Cortex of kidney (tissue), 1 donor: ENCODE data around the gene PLXNA4.

ENCODE experiments used
- DNase-seq: peaks from one replicate; lab custom pipeline; 2025; lab: John Stamatoyannopoulos, UW

PLXNA4 gene

DNA sequence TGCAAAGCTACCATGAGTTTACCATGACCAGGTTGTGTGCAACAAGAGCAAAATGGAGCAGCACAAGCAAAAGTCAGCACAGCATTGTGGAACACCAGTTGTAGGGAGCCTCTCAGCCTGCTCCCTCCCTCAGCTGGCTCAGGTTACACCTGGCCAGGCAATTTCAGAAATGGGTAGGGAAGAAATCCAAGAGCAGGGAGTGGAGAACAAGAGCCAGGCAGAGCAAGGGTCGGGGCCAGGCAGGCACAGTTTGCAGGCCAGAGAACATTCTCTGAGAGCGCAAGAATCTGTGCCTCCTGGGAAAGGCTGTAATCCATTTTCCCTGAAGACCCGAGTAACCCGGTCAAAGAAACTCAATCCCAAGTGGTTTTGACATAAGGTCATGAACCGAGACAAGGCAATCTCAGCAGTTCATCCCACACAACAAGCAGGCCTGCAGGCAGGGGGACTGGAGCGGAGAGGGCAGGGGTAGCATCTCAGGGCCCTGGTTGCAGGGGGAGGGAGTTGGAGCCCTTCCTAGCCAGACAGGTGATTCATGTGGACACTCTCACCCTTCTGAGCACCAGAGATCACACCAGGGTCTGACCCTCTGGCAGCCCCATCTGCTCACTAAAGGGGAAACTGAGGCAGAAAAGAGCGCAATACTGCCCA, 258.4 kb downstream of the PLXNA4 start:
- no peak for DNase-seq

DNA sequence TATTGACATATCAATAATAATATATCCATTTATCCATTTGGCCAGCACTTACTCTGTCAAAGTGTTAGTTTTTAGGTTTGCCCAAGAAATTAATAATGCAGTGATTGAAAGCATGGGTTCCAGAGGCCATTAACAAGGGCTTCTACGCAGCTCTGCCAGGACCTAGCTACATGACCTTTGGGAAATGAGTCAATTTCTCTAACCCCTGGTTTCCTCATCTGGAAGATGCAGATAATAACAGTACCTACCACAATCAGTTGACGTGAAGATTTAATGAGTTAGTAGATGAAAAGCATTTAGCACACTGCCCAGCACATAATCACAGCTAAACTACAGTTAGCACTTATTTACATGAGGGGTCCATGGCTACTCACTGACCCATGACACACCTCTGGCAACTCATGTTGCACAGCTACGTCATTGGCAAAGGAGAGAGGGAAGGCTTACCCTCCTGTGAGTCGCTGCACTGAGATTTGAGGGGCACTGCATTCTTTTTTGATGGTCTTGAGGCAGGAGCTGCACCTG, 263.7 kb downstream of the PLXNA4 start:
- no peak for DNase-seq

DNA sequence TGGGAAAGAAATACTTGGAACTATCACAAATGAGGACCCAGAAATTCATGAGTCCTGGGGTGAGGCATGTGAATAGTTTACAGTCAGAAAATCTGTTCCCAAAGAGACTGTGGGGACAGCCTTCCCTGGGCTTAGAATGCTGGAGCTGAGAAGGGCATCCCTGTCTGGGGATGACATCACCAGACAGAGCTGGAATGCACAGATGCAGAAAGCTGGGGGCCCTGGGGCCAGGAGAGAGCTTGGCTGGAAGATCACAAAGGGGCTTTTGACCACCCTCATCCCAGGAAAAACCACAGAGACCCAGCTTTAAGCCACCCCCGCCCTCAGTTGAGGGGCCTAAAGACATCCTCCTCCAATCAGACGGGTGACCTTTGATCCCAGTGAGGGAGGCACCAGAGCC, 264.5 kb downstream of the PLXNA4 start:
- no peak for DNase-seq

DNA sequence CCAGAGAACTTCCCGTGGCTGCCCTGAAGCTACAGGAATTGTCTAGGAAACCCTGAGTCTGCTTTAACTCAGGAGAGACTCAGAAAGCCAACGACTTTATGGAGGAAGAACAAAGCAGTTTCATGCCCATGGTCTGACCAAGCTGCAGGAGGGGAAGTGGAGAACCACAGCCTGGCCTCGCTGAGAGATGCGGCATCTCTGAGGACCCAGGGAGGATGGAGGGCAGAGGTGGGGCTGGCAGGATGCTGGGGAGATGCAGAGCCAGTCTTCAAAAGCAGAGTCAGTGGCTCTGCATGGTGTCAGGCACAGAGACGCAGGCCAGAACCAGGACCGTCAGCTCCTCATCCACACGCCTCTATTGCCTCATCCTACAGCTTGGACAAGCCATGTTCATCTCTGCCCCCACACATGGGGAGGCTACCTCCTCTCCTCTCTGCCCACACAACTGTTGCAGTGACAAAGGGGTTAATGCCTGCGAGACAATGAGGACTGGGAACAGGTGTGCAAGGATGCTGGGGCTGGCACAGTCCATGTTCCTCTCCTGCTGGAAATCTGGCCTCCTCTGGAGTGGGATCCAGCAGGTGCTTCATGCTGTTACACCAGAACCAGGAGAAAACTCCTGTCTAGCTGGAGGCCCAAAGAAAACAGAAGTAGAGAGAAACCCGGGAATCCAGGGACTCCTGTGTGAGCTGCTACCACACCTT, 267.0 kb downstream of the PLXNA4 start:
- no peak for DNase-seq

DNA sequence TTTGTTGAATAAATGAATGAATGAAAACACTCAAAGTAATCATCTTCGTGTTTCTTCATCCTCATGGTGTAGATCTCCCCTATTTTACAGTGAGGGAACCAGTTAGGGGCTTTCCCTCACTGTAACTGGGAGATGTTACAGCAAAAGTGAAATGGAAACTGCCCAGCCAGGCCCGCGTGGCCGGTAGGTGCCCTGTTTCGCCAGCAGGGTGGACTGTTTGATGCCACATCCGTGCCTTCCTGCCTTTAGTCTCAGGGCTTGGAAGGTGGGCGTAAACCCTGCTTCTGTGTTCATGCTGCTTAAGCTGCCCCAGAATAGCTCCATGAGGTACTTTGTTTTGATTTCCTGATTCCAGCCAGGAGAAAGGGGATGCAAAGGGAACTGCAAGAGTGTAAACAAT, 268.8 kb downstream of the PLXNA4 start:
- no peak for DNase-seq

DNA sequence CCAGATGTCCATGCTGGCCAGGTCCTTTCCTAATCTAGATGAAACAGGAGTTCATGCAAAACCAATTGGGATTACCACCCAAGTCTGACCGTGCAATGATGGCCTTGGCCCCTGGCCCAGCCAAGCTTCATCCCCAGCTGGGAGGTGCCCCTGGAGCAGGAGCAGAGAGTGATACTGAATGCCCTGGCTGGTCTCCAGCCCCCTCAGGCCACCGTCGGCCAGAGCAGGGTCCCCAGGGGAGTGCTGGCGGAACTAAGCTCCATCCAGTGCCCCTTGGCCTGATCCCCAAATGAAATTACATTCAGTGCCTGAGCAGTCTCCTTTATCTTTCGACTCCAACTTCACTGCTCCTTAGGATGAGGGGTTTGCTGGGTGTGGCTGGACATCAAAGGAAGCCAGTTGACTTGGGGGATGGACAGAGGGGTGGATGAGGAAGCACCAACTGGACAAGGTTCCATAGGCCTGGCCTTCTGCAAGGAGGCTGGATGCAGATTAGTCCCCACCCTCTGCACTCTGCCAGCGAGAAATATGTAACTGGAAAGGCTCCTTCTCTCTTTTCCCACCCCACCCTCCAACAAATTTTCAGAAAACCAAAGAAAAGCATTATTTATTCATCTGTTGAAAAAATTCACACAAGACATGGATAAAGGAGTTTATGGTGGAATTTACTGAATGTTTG, 275.5 kb downstream of the PLXNA4 start:
- DNase-seq: no peak

DNA sequence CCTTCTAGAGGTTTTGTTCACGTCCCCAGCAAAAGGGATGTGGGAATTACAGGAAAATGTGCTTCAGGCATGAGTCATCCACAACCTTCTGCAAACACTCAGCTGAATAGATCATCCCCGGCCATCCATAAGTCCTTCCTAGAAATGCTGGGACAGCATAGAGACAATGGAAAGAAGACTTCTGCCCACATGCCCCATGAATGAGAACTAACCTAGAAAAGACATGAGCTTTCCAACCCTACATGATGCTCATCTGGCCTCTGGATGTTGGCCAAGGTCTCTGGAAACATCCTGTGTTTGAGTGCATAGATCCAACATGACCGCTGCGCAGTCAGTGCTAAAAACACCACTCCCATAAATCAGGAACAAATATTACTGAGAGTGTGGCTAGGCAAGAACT, 277.5 kb downstream of the PLXNA4 start:
- DNase-seq: no peak

DNA sequence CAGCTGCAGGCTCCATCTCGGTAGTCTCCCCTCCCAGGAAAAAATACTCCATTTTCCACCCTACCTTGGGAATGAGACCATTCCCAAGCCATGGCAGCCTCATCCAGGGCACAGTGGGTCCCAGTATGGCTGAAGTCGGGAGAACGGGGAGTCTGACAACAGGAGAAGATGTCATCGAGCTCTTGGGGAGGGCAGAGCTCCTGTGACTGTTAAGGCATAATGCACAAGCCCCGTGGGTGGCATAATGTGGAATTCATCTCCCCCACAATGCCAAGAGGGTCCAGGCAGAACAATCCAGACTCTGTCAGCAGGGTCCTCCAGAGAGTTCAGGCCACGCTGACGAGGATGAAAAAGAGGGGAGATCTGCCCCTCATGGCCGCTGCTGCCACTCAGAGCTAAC, 279.4 kb downstream of the PLXNA4 start:
- no peak for DNase-seq

DNA sequence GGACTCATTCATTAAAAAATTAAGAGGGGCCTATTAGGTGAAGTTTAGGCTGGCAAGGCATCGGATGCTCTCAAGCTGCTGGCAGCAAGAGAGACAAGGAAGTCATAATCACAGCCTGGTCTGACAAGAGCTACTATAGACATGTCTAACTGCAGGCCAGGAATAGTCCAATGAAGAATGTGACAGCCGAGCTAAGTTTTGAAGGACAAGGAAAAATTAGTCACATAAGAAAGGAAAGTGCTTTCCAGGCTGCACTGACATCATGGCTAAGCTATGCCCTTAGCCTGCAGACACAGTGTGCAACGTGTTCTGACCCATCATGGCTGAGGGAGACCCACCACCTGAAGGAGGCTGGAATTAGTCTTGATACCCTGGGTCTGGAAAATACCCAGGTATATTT, 281.1 kb downstream of the PLXNA4 start:
- no peak for DNase-seq

DNA sequence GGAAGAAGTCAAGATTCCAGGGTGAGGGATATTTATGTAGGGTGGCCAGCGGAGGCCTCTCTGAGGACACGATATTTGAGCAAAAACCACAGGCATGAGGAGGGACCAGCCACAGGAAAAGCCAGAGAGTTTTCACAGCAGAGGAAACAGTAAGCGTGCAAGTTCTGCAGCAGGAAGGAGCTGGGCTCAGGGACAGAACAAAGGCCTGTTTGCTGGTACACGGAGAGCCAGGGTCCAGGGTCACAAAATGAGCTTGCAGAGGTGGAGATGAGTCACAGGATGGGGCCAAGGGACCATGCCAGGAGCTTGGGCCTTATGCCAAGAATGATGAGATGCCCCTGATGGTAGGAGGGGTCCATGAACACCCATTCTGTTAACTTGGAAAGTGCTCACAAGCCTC, 283.5 kb downstream of the PLXNA4 start:
- no peak for DNase-seq

DNA sequence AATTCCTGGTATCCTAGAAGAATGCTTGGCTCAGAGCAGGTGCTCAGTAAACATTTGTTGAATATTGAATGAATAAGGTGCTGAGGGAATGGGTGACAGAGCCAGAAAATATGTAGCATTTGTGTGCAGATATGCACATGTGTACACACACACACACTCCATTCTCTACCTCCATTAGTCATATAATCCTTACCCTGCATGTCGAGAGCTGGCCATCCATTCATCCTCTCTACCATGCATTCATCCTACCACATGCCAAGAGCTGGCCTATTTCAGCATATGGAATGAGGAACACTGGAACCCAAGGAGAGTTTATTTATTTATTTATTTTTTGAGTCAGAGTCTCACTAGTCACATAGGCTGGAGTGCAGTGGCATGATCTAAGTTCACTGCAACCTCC, 284.8 kb downstream of the PLXNA4 start:
- no peak for DNase-seq

DNA sequence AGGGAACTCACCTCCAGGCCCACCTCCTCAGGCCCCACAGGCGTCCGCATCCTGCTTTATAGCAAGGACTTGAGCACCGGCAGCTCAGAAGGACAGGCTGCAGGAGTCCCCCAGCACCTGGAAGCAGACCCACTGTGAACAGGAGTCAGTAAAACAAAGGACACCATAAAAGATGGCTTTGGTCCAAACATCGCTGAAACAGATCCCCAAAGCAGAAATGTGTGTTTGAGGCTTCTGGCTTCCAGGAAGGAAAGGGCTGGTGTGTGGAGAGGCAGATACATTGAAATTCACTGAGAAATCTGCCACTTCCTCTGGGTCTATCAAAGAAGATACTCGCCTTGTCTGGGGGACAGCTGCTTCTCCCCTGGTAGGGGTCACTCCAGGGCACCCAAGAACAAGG, 286.2 kb downstream of the PLXNA4 start:
- DNase-seq: no peak

DNA sequence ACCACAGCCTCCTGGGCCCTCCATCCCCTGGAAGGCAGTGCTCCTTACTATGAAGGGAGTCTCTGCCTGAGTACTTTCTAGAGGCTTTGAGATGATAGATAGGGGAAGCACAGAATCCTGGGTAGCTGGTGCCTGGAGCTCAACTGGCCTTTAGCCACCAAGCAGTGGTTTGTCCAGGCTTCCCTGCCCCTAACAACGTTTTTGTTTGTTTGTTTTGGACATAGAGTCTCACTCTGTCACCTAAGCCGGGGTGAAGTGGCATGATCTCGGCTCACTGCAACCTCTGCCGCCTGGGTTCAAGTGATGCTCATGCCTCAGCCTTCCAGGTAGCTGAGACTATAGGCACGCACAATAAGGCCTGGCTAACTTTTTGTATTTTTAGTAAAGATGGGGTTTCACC, 289.4 kb downstream of the PLXNA4 start:
- DNase-seq: no peak

DNA sequence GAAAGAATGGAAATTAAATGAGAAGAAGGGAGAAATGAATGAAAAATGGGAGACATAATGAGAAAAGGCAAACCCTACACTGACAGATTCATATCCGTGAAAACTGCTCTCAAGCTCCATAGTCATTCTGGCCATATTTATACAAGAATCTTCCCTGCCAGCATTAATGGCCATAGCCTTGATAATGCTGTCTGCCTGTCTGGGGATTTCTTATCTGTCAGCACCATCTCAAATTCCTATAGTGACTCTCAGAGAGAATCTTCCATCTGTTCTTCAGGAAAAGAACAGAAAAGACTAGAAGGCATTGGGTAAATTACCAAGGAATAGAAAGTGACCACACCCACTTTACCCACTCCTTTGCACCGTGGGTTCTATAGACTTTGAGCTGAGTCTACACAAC, 295.9 kb downstream of the PLXNA4 start:
- DNase-seq: no peak

DNA sequence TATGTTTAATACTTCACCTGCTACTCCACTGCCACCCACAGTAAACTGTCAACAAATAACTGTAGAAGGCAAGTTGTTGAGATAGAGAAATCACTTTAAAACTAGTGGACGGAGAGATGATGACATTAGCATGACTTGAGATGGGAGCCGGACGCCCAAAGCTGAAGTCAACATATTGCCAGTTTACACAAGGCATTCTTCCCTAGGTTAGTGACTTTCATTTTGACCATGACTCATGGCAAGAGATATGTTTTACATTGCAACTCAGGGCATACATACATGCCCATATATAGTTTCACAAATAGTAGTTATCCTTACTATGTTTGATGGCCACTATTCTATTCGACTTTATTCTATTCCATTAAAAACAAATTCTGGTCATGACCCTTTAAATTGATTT, 296.6 kb downstream of the PLXNA4 start:
- DNase-seq: no peak

DNA sequence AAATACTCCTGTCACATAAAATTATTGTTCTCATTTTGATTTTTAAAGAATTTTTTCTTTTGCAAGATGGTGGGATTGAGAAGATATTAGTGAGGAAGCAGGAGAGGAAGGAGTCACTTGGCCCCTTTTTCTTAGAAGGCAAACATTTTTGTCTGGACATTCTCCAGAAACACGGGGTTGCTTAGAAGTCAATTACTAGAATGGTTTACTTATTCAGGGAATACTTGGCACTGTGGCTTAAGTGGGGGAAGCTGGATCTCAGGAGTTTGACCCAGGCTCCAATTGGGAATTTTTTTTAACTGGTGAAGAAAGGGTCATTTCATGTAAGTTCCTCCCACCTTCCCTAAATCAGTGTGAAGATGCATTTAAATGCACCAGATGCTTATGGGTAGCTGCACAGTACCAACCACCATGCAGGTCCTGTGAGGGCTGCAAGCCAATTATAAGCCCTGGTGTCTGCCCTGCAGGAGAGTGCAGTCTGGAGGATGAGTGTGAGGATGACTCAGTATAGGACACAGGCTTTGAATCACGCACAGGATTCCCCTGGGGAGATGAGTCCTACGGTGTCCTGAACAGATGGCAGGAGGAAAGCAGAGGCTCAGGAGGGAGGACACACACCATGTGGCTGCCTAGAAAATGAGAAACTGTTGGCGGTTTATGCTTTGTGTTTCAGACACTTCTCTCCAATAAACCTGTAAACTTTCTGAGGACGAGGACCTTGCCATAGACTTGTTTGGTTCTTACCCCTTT, 299.1 kb downstream of the PLXNA4 start:
- no peak for DNase-seq

DNA sequence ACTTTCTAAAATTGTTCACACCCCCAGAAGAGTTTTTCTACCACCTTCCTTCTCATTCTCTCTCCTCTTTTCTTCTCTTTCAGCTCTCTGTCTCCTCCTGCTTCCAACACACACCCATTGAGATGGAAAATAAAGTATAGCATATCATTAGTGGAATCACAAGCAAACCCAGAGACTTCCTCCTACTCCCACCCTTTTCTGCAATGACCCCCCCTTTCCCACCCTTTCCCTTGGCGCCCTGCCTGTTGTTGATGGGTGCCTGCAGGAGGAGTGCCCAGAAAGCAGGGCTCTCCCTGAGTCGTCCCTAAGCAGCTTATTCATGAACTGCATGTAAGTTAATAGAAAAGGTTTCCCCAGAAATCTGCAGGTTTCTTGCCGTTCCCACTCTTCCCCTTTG, 300.0 kb downstream of the PLXNA4 start:
- DNase-seq: no peak

DNA sequence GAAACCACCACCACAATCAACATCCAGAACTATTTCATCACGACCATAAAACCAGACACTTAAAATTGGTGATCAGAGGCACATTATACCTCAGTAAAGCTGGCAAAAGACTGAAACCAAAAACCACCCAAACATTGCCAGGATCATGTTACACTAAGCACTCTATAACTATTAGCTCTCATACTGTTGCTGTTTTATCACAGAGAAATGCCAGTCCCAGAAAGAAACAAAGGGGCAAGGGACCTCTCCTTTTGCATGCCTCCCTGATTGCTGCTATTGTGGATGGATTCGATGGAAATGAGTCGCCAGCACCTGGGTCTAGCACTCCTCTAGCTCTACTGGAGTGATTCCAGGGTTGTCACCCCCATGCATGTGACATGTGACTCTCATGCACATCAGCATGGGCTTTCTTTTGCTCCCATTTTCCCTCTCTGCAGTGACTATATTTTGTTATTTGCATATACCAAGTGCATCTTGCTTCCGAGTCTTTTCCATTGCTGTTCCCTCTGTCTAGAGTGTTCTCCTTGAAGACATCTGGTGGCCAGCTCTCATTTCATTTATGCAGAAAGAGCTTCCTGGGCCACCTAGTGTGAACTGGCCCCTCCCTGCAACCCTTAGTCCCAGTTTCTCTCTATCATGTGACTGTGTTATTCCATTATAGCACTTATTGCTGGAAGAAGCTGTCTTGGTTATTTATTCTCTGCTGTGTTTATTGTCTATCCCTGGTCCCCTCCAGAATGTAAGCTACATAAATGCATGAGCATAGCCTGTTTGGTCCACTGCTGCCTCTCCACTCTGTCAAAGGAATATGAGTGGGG, 300.6 kb downstream of the PLXNA4 start:
- no peak for DNase-seq

DNA sequence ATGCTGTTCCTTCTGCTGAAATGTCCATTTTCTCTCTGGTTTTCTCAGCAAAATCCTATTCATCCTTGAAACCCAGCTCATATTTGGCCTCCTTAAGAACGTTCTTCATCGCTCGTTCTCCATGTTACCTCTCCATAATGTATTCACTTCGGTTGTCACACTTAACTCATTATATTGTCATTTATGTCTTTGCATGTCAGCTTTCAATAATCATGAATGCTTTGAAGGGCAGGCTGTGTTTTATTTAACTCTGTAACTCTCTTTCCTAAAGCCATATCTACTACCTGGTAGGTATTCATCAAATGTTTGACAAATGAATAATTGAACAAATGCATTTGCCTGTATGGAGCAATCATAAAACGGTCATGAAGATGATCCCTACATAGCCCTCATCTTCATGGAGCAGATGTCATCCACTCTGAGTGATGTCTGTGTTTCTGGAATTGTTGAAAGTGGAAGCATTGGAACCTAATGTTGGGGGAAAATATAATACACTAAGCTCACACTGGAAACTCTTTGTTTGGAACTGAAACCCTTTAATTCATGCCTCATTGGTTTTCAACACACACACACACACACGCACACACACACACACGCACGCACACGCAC, 303.4 kb downstream of the PLXNA4 start:
- no peak for DNase-seq

DNA sequence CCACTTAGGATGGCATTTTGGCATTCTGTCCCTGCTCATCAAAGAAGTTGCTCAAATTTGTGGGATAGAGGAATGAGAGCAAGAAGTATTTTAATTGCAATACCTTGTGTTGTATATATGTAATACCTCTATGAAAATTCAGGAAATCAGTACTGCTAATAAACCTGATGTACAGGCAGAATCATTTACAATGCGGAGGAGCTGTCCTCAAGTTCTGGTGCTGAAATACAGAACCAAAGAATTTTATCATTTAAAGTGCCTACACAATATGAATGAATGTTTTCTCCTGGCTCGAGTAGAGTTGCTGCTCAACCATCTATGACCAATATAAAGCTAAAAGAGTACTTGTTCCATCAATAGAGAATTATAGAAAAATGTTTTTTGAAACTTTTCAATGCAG, 305.8 kb downstream of the PLXNA4 start:
- no peak for DNase-seq

DNA sequence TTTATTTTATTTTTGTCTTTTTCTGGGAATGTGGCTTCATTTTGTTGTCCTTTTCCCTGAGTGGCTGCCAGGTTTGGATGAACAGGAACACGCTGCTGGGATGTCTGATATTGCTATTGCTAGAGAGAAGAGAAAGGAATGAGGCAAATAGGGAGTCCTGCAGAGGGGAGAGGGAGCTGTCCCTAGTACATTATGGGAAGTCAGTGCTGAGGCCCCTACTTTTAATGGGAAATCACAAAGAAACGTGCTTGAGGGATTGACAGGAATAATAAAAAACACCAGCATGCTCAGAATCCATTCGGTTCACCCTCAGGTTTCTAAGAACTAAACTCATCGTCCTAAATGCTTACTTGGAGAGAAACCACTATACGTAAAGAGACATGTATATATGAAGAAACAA, 306.6 kb downstream of the PLXNA4 start:
- DNase-seq: no peak
